HG03571 (cell line): ENCODE data around the gene MAVS.
"Not testable (repeated sequence)": the region's sequence is repeated elsewhere in the genome, so short reads cannot be mapped to it uniquely, and the experiment has no call there.

ENCODE experiments used
- ATAC-seq: cut with Tn5 transposase; IDR thresholded peaks from one replicate; pipeline ENCODE4 v1.9.1; 2021; ENCODE audit not compliant: unreplicated experiment

The MAVS gene

GRCh38 chr20:3878921-3879274, 32.3 kb downstream of the MAVS start:
- not testable (repeated sequence) for ATAC-seq

GRCh38 chr20:3885715-3886114, 39.1 kb downstream of the MAVS start:
- ATAC-seq = no peak

DNA sequence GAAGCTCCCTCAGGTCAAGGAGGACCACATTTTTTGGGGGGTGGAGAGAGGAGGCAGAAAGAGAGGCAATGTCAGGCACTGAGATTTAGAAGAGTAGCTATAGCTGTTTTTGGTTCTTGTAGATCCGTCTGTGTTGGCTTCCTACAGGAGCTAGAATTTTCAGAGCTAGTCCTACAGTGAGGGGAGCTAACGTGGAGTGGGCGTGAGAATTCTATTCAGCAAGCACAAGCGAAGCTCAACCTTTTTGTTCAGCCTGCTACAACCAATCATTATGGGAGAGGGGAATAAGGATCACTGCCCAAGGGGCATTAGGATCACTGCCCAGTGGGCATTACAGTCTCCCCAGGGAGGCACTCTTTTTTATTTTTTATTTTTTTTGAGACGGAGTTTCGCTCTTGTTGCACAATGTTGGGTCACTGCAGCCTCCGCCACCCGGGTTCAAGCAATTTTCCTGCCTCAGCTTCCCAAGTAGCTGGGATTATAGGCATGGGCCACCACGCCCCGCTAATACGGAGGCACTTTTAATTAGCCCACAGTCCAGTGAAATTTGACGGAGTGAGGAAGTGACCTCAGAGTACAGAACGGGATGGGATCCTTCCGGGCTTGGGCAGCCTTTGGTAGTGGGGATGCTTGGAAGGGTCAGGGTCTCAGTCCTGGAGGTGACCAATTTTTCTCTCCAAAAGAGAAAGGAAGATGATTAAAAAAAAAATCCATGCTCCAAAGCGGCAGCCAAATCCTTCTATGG, 41.4 kb downstream of the MAVS start:
- no peak for ATAC-seq

DNA sequence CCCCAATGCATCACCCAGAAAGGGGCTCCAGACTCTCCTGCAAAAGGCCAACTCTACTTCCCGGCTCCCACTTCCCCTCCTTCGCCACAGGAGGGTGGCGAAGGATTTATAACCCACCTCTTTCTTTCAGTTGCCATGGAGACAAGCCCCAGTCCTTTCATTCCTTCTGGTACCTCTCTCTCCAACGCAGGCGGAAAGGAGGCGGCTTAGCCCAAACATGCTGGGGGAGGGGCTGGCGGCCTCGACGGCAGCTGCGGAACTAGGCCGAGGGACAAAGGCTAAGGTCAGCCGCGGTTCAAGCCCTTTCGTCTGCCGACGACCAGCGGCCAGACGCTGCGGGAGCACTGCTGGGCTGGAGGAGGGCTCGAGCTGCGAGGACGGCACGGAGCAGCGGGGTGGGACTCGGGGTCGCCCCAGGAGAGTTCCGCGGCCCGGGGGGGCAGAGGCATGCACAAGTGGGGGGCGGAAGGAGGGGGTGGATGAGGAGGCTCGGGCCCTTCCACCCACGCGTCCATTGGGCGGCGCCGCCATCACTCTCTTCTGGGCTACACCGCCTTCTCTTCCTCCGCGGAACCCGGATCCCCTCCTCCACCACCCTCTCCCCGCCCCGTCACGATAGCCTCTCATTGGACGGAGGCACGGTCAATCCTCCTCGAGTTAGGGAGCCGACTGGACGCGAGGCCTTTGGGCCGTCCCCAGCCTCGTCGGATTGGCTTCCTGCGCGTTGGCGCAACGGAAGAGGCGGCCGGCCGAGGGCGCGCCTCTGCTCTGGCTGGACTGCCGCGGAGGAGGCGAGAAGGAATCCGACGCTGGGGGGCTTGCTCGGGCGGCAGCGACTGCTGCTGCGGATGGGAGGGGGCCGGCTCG, 42.2 kb downstream of the MAVS start, which contains the start of gene PANK2:
Gene PANK2, plus strand, starts transcription at position 766 of the 867 bp plus-strand sequence.
- ATAC-seq = peak; percentile 91

DNA sequence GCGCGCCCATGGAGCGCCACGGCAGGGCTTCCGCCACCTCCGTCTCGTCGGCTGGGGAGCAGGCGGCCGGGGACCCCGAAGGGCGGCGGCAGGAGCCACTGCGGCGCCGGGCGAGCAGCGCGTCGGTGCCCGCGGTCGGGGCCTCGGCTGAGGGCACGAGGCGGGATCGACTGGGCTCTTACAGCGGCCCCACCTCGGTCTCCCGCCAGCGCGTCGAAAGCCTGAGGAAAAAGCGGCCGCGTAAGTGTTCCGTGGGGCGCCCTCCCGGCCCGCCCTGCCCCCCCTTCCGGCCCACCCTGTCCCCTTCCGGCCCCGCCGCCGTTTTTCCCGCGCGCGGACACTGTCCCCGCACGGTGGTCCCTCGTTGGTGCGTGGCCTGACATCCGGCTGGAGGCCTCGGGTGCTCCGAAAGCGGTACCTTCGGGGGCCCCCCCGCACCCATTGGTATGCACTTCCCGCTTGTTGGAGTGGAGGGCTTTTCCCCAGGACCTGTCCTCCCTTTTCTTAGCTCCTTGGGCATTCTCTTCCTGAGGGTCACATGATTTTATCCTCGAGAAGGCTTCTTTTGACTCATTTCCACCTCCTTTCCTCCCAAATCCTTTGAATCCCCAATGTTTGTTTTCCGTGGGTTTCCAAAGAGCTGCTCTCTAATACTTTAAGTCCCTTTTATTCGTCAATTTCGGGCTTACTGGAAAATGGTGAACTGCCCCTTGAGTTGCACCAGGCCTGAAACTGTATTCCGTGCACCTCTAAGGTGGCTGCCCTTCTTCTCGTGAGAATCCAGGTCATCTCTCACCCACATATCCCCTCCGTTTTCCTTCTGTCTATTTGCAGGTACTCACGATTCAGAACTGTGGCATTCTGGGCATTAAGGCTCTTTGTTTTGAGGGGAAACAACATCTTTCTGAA, 43.1 kb downstream of the MAVS start:
- peak; percentile 18 for ATAC-seq

- ATAC-seq = no peak
These were observed 43.7 kb downstream of the MAVS start for GRCh38 chr20:3890398-3890751.

DNA sequence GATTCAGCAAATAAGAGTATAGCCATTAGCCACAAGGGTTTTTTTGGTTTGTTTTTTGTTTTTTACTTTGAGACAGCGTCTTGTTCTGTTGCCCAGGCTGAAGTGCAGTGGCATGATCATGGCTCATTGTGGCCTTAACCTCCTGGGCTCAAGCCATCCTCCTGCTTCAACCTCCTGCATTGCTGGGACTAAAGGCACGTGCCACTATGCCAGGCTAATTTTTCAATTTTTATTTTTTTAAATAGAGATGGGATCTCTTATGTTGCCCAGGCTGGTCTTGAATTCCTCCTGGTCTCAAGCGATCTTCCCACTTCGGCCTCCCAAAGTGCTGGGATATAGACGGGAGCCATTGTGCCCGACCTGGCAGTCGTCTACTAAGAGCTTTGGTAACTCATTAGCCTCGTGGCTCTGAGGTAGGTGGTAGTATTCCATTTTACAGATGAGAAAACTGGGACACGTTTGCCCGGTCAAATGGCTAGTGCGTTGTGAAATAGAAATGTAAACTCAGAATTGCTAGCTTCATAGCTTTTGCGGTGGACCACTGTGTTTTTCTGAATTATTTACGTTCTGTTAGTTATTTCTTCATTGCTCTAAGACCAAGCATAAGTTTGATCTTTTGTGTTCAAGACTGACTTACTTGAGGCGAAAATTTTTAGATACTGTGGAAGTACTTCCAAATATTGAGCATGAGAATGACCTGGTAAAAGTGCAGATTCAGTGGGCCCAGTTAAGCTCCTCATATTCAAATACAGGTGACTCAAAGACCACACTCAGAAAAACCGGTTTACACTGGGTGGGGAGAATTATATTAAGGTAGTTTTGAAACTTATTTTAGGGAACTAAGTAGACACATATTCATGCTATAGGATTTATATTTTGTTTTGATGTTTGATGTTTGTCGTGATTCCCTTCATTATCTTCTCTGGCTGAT, 44.6 kb downstream of the MAVS start:
- no peak for ATAC-seq

DNA sequence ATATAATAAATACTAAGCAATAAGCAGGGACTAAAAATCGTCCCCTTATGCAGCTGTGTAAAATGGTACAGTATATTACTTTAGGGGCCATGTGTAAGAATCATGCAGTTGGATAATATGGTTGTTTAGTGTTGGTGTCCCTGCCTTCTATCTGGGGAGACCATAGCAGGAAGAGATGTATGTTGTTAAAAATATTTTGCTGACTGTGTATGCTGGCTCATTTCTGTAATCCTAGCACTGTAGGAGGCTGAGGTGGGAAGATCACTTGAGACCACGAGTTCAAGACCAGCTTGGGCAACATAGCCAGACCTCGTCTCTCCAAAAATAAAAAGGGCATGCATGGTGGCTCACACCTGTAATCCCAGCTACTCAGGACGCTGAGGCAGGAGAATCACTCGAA, 48.2 kb downstream of the MAVS start:
- ATAC-seq = no peak

DNA sequence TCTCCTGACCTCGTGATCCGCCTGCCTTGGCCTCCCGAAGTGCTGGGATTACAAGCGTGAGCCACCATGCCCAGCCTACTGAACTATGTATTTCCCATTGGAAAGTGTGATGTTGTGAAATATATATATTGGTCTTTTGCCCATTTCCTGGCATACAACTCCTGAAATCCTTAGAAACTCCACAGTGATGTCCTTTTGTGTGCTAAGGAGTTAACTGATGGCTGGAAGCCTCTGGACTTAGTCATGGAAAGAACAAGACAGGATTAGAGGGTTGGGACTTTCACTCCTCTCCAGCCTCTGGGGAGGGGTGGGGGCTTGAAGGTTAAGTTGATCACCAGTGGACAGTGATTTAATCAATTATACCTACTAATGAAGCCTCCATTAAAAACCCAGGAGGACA, 49.7 kb downstream of the MAVS start:
- ATAC-seq = no peak

- ATAC-seq = no peak
These were observed 50.4 kb downstream of the MAVS start for GRCh38 chr20:3896853-3897583.

GRCh38 chr20:3898181-3898580, 51.5 kb downstream of the MAVS start:
- not testable (repeated sequence) for ATAC-seq

DNA sequence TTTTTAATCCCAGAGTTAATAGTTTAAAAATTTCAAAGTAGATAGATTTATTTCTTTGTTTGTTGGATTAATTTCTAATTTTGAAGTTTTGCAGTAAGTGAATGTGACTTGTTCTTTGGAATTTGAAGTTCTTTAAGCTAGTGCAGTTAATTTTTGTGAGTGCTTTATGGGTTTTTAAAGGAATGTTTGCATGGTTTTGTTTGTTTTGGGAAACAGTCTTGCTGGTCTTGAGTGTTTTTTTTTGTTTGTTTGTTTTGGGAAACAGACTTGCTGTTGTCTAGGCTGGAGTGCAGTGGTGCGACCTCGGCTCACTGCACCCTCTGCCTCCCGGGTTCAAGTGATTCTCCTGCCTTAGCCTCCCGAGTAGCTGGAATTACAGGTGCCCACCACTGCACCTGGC, 52.0 kb downstream of the MAVS start:
- no peak for ATAC-seq

DNA sequence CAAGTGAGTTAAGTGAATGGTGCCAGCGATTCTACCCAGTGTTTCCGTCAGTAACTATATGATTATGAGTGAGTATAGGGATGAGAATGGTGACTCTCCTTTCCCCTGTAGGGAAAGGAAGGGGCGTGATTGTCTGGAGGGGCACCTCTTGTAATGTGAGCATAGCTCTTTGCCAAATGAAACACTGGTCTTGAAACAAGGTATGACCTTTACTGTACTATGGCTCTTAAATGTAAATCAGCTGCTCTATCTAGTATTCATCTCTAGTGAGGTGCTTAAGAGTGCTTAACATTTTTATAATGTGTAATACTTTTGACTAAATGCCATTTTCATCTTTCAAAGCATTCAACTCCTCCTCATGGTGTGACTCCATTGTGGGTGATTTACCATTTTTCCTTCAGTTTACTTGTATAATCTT, 53.6 kb downstream of the MAVS start:
- no peak for ATAC-seq

- no peak for ATAC-seq
These were observed 54.5 kb downstream of the MAVS start for GRCh38 chr20:3901028-3901705.

DNA sequence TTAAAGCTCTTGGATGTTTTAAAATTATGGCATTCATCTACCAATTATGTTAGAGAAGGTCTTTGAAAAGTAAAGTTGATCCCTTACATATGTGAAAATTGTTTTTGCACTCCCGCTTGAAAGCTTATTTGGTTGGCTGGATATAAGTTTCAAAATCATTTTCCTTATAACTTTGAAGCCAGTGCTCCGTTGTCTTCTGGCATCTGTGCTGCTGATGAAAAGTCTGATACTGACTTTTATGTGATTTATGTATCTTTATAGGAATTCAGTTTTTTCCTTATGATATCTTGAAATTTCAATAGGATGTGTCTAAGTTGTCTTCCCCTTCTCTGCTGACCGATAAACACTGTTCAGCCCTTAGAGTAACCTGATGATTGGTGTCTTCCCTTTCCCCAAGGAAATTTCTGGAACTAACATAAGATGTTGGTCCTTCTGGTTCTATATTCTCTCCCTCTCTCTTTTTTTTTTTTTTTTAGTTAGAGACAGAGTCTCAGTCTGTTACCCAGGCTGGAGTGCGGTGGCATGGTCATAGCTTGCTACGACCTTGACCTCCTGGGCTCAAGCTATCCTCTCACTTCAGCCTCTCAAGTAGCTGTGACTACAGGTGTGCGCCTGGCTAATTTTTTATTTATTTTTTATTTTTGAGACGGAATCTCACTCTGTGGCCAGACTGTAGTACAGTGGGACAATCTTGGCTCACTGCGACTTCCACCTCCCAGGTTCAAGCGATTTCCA, 55.2 kb downstream of the MAVS start:
- no peak for ATAC-seq

GRCh38 chr20:3902446-3902845, 55.8 kb downstream of the MAVS start:
- ATAC-seq = no peak

DNA sequence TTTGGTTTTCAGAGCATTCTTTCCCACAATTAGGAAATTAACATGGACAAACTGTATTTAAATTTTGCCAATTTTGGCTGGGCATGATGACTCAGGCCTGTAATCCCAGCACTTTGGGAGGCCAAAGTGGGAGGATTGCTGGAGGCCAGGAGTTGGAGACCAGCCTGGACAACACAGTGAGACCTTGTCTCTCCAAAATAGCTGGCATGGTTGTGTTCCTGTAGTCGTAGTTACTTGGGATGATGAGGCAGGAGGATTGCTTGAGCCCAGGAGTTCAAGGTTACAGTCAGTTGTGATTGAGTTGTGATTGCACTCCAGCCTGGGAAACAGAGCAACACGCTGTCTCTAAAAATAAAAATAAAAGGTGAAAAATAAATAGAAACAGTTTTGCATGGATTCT, 57.6 kb downstream of the MAVS start:
- ATAC-seq = no peak

DNA sequence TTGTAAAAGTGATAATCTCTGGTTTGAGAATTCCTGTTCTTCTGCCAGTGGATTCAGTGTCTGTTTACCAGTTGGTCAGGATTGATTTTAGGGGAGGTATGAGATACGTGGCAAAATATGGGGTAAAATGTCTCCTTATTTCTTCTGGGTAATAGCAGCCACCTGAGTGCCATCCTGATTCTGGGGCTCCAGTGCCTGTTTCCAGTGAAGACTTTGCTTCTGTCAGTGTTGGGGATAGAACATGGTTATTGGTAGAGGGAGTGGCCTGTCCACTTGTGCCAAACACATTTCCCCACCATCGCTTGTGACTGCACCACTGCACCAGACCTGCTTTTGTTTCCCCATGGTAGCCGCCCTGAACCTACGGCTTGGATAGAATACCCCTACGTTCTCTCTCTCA, 58.2 kb downstream of the MAVS start:
- no peak for ATAC-seq
